HepG2 (cell line): ENCODE data around the gene ADAMTSL4. TPM values are rescaled to one million over a fixed set of nuclear protein-coding genes. Genes with fewer than 3 reads are reported as not detected.
A peak's percentile ranks its signal among the peaks of the same experiment; 100 is the strongest.

Experiments
- ATAC-seq: fragments of 200-7000 bp; cut with Tn5 transposase; 3 replicates; pipeline ENCODE4 v1.9.1; 2020; ENCODE audit warnings: mild to moderate bottlenecking, moderate library complexity
- BruUV-seq: library from RNA; stranded (reverse); fragments of 400-500 nt; replicated peaks from 2 replicates; lab custom pipeline; 2021; lab: Mats Ljungman, UMichigan
- CTCF ChIA-PET: fragments of 300-600 bp; formaldehyde crosslinking; extraction: SDS; loops from one replicate; lab custom pipeline; 2021; ENCODE audit warnings: low total read pairs, inconsistent platforms, low intra/inter-chr PET ratio; lab: Yijun Ruan, JAX
- POLR2A ChIA-PET: fragments of 350-600 bp; sonication (Branson Sonifier 250); formaldehyde crosslinking; loops from one replicate; lab custom pipeline; 2020; ENCODE audit warnings: antibody characterized with exemption, inconsistent platforms; lab: Yijun Ruan, JAX
- DNase-seq: peaks from one replicate; pipeline ENCODE4 v3.0.0-alpha.2; 2015; ENCODE audit warnings: low spot score
- FAIRE-seq: peaks from 3 replicates; lab custom pipeline; 2011; peaks lifted over from hg19 to GRCh38; lab: Jason Lieb, UNC
- H2AFZ ChIP-seq: one replicate; pipeline ENCODE4 v1.6.1; 2011; ENCODE audit warnings: low read length, inconsistent platforms
- H3K27ac ChIP-seq: fragments of 300-600 bp; 3 replicates; pipeline ENCODE4 v1.8.0; 2011; ENCODE audit warnings: mixed run types, mild to moderate bottlenecking, mixed read lengths, low read length, inconsistent platforms; ENCODE audit not compliant: insufficient read depth; ENCODE audit errors: extremely low read length
- H3K27me3 ChIP-seq, 2 experiments: fragments of 200-600 bp in 1 of 2; 2 replicates in 1 of 2; 3 replicates in 1 of 2; pipeline versions ENCODE4 v1.6.0 to v1.8.0; 2011; ENCODE audit warnings: low read length in 2 of 2, mild to moderate bottlenecking in 2 of 2, moderate library complexity in 2 of 2, inconsistent platforms in 1 of 2; ENCODE audit not compliant: insufficient read depth in 2 of 2, control insufficient read depth in 1 of 2
- H3K36me3 ChIP-seq, 2 experiments: fragments of 200-600 bp in 1 of 2; replicated peaks in 1 of 2; 2 replicates in 1 of 2; 3 replicates in 1 of 2; pipeline versions ENCODE4 v1.5.1 to v1.8.0; 2011; ENCODE audit warnings: low read length in 2 of 2, inconsistent platforms in 1 of 2; ENCODE audit not compliant: insufficient read depth in 2 of 2, control insufficient read depth in 1 of 2
- H3K4me1 ChIP-seq: 2 replicates; pipeline ENCODE4 v1.5.1; 2012; ENCODE audit warnings: low read length, inconsistent platforms; ENCODE audit not compliant: insufficient read depth
- H3K4me2 ChIP-seq: 2 replicates; pipeline ENCODE4 v1.6.0; 2011; ENCODE audit warnings: low read depth, low read length, inconsistent platforms
- H3K4me3 ChIP-seq, 3 experiments: fragments of 200-600 bp in 1 of 3; sonication (generic), shearing (Covaris generic) in 1 of 3; replicated peaks in 1 of 3; 2 replicates each; pipeline ENCODE4 v1.5.1; 2011 to 2016; ENCODE audit warnings: low read length in 3 of 3, inconsistent platforms in 2 of 3, low read depth in 2 of 3, mild to moderate bottlenecking in 2 of 3, control low read depth in 1 of 3, mixed read lengths in 1 of 3; ENCODE audit not compliant: insufficient read depth in 1 of 3
- H3K79me2 ChIP-seq: one replicate; pipeline ENCODE4 v1.6.1; 2011; ENCODE audit warnings: low read length, inconsistent platforms; ENCODE audit not compliant: insufficient read depth
- H3K9ac ChIP-seq: 2 replicates; pipeline ENCODE4 v1.6.0; 2011; ENCODE audit warnings: mild to moderate bottlenecking, low read depth, low read length, inconsistent platforms; ENCODE audit not compliant: insufficient read depth
- H3K9me3 ChIP-seq: 2 replicates; pipeline ENCODE4 v1.5.1; 2012; ENCODE audit warnings: mild to moderate bottlenecking, low read length
- H4K20me1 ChIP-seq: 2 replicates; pipeline ENCODE4 v1.6.0; 2011; ENCODE audit warnings: inconsistent platforms, mild to moderate bottlenecking, low read length, moderate library complexity; ENCODE audit not compliant: insufficient read depth
- NR2F6 ChIP-seq, 2 experiments: IDR thresholded peaks; 2 replicates each; pipeline ENCODE4 v1.6.1; 2016; ENCODE audit warnings: antibody characterized with exemption in 1 of 2, mild to moderate bottlenecking in 1 of 2
- ZNF282 ChIP-seq: fragments of 450-650 bp; IDR thresholded peaks from 2 replicates; pipeline ENCODE4 v1.6.1; 2018; ENCODE audit not compliant: partially characterized antibody
- WGBS: methylation state at CpG from one replicate; pipeline ENCODE4 v1.1.6; 2017; ENCODE audit warnings: low lambda C conversion rate; 5-methylcytosine and 5-hydroxymethylcytosine counted together
- in situ Hi-C: cut with HindIII; loops from 2 replicates; pipeline ENCODE4 v1.10.0; 2017; ENCODE audit warnings: low pct_unique_long_range_greater_than_20kb; ENCODE audit not compliant: extremely low pct_ligation_motif_present
- intact Hi-C: fragments of 100-400 bp; cut with micrococcal nuclease; formaldehyde crosslinking; loops from one replicate; pipeline ENCODE4 v1.10.0; 2022; ENCODE audit not compliant: unreplicated experiment
- polyA plus RNA-seq, 8 experiments: library from polyadenylated mRNA; depleted of rRNA in 3 of 8; stranded (reverse) in 7 of 8; unstranded in 1 of 8; fragments of >200 nt; fragmentation: Illumina TruSeq in 4 of 8; extraction: Trizol in 4 of 8; gene quantifications; 2 replicates each; pipeline versions ENCODE4 v1.2.1 to v1.2.3, GENCODE V29; 2011 to 2016; ENCODE audit warnings: low read depth in 4 of 8, missing spikeins in 1 of 8, mixed read lengths in 1 of 8; ENCODE audit not compliant: insufficient read depth in 1 of 8
- total RNA-seq, 5 experiments: library from RNA; depleted of rRNA; stranded (reverse); fragments of >200 nt; fragmentation: Illumina TruSeq; extraction: Trizol; gene quantifications; 2 replicates each; pipeline ENCODE4 v1.2.3, GENCODE V29; 2016; ENCODE audit warnings: low read depth in 1 of 5
- TF ChIP-seq, protein P1 (sequence below): sonication (generic); formaldehyde crosslinking; IDR thresholded peaks from 2 replicates; pipeline ENCODE4 v1.4.0; 2020; ENCODE audit warnings: missing genetic modification reagents, low read depth, mild to moderate bottlenecking, borderline replicate concordance
- TF ChIP-seq, protein P2 (sequence below), 2 experiments: fragments of 450-650 bp in 1 of 2; sonication (generic) in 1 of 2; formaldehyde crosslinking in 1 of 2; IDR thresholded peaks; 2 replicates each; pipeline versions ENCODE4 v1.6.1 to v1.8.0; 2016 to 2022; ENCODE audit warnings: antibody characterized with exemption in 1 of 2, mild to moderate bottlenecking in 1 of 2, missing genetic modification reagents in 1 of 2
- TF ChIP-seq, protein P3 (sequence below): sonication (generic); formaldehyde crosslinking; conservative IDR thresholded peaks from 2 replicates; pipeline ENCODE4 v1.8.0; 2022; ENCODE audit warnings: mild to moderate bottlenecking, moderate library complexity, missing genetic modification reagents

ADAMTSL4 gene
- total and polyA plus RNA-seq, 2 of the 13 experiments (the other 11 are each of a cell fraction or from before 2014, with no cell fraction given), result 3.9 to 16.4 TPM

DNA sequence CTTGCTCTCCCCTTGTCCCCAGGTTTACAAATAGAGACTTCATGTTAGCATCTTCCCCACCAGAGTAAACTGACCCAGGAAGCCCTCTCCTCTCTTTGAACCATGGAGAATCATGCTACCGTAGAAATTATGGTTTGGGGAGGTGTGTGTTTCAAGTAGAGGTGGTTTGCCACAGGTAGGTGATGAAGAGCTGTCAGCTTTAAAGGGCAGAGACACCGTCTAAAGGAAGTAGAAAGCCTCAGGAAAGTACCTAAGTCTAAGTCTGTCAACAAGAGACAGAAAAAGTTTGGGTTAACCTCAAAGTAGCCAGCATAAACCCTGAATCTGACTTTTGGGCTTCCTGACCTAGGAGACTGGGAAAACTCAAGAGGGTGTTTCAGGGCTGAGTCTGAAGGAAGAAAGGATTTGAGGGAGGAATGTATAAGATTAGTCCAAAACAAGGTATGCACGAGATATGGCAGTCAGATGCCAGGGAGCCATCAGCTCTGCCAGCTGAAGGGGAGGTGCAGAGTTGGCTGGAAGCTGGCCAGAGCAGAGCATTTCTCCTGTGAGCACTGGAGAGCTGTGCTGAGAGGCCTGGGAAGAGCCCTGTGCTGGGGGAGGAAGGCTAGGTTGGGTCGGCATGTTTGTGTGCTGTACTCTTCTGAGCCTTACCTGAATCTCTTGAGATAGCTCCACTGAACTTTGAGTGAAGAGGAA lies 14.3 kb downstream of the ADAMTSL4 start:
- in situ Hi-C loops, result loop anchor here (5.0 kb wide), 2 partner anchors 64 to 249 kb away; partner anchors contain the start of gene ENSA
- H3K4me1 ChIP-seq, result peaks cover 66% of the 10 kb centered on the region
- BruUV-seq, result no TSS peak

More for the DNA sequence above, 14.3 kb downstream of the ADAMTSL4 start:
- ATAC-seq (no peak), DNase-seq (no peak)
- H3K79me2 ChIP-seq, result peaks cover 19% of the 10 kb centered on the region
- WGBS, result 14% methylated on average over 4 of the region's 4 CpGs
- H3K9me3 ChIP-seq, result no peaks in the 10 kb centered on the region
- POLR2A ChIA-PET, result interaction anchor here (0.7 to 13.0 kb wide), 17 partner anchors 12 to 418 kb away, joined by 3 to 469 read pairs (median 4); partner anchors contain the start of genes ADAMTSL4, ENSA, FALEC and GOLPH3L
- TF ChIP-seq ZNF282 (no peak), NR2F6 (IDR thresholded peaks at IDR 0.05) (0 out of 2 replicates have a peak, but pooled peaks have one; percentile 7), NR2F6 (CRISPR knock-in tag; IDR thresholded peaks at IDR 0.05) (no peak)
- TF ChIP-seq, protein P1, sequence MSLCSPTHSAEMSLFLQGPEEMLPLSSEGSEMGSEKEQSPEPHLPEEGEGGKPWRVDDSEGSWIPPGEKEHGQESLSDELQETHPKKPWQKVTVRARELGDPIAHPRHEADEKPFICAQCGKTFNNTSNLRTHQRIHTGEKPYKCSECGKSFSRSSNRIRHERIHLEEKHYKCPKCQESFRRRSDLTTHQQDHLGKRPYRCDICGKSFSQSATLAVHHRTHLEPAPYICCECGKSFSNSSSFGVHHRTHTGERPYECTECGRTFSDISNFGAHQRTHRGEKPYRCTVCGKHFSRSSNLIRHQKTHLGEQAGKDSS (CRISPR knock-in tag), result peak; percentile 35; the same call in 1 of the 2 replicates
- TF ChIP-seq, protein P2, sequence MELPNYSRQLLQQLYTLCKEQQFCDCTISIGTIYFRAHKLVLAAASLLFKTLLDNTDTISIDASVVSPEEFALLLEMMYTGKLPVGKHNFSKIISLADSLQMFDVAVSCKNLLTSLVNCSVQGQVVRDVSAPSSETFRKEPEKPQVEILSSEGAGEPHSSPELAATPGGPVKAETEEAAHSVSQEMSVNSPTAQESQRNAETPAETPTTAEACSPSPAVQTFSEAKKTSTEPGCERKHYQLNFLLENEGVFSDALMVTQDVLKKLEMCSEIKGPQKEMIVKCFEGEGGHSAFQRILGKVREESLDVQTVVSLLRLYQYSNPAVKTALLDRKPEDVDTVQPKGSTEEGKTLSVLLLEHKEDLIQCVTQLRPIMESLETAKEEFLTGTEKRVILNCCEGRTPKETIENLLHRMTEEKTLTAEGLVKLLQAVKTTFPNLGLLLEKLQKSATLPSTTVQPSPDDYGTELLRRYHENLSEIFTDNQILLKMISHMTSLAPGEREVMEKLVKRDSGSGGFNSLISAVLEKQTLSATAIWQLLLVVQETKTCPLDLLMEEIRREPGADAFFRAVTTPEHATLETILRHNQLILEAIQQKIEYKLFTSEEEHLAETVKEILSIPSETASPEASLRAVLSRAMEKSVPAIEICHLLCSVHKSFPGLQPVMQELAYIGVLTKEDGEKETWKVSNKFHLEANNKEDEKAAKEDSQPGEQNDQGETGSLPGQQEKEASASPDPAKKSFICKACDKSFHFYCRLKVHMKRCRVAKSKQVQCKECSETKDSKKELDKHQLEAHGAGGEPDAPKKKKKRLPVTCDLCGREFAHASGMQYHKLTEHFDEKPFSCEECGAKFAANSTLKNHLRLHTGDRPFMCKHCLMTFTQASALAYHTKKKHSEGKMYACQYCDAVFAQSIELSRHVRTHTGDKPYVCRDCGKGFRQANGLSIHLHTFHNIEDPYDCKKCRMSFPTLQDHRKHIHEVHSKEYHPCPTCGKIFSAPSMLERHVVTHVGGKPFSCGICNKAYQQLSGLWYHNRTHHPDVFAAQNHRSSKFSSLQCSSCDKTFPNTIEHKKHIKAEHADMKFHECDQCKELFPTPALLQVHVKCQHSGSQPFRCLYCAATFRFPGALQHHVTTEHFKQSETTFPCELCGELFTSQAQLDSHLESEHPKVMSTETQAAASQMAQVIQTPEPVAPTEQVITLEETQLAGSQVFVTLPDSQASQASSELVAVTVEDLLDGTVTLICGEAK (IDR thresholded peaks at IDR 0.05), result no peak
- TF ChIP-seq, protein P2 (CRISPR knock-in tag; IDR thresholded peaks at IDR 0.05), result no peak
- TF ChIP-seq, protein P3, sequence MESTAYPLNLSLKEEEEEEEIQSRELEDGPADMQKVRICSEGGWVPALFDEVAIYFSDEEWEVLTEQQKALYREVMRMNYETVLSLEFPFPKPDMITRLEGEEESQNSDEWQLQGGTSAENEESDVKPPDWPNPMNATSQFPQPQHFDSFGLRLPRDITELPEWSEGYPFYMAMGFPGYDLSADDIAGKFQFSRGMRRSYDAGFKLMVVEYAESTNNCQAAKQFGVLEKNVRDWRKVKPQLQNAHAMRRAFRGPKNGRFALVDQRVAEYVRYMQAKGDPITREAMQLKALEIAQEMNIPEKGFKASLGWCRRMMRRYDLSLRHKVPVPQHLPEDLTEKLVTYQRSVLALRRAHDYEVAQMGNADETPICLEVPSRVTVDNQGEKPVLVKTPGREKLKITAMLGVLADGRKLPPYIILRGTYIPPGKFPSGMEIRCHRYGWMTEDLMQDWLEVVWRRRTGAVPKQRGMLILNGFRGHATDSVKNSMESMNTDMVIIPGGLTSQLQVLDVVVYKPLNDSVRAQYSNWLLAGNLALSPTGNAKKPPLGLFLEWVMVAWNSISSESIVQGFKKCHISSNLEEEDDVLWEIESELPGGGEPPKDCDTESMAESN, result 0 out of 2 replicates have a peak, but pooled peaks have one; percentile 4
- TF ChIP-seq, all 625 proteins: peak for 3
- Histone ChIP-seq H3K4me3 (peak overlapping the region in 1 of 3 experiments; percentile 20; a peak in 2 of 6 replicates), H2AFZ (no peak overlapping the region), H3K27me3 (no peaks in the 10 kb centered on the region), H3K27ac (peak overlapping the region; percentile 91), H3K9ac (peak overlapping the region; percentile 88), H3K4me2 (peak overlapping the region; percentile 99), H3K36me3 (no peaks in the 10 kb centered on the region; a peak in 1 of 5 replicates), H4K20me1 (peaks cover 3% of the 10 kb centered on the region)
- no peak for FAIRE-seq
- CTCF ChIA-PET, result no interaction called here
- intact Hi-C loops, result loop anchor here (1.0 to 5.0 kb wide), 2 partner anchors 14 to 134 kb away; partner anchors contain the start of gene GOLPH3L
